Measurements from ENCODE around the gene LRRC3.

Gene LRRC3

GRCh38 chr21:44423312-44423821, 31.9 kb upstream of the LRRC3 start:
- DNase-seq = peak in 7 of 10 donors; percentile 3 to 79 (median 23)
- intact Hi-C loops (cut with DNase I) = no loop called here

GRCh38 chr21:44423941-44424607, 31.2 kb upstream of the LRRC3 start:
- intact Hi-C loops (cut with DNase I) = no loop called here

GRCh38 chr21:44424608-44425306, 30.6 kb upstream of the LRRC3 start:
- DNase-seq = peak in 7 of 10 donors; percentile 3 to 81 (median 23)
- intact Hi-C loops (cut with DNase I) = no loop called here

More at GRCh38 chr21:44423941-44424607, 31.2 kb upstream of the LRRC3 start:
- peak in 6 of 10 donors; percentile 2 to 77 (median 28) for DNase-seq

- DNase-seq = peak in 6 of 10 donors; percentile 5 to 71 (median 30)
- intact Hi-C loops (cut with DNase I) = no loop called here
Observed at GRCh38 chr21:44425307-44425894, 29.9 kb upstream of the LRRC3 start.

GRCh38 chr21:44425895-44426662, 29.2 kb upstream of the LRRC3 start:
- intact Hi-C loops (cut with DNase I) = no loop called here
- DNase-seq = peak in 7 of 10 donors; percentile 5 to 73 (median 15)

GRCh38 chr21:44426663-44427191, 28.6 kb upstream of the LRRC3 start:
- peak in 6 of 10 donors; percentile 1 to 70 (median 31) for DNase-seq
- intact Hi-C loops (cut with DNase I) = no loop called here

GRCh38 chr21:44427241-44428120, 27.8 kb upstream of the LRRC3 start:
- intact Hi-C loops (cut with DNase I) = no loop called here
- peak in 5 of 10 donors; percentile 3 to 75 (median 44) for DNase-seq

- peak in 4 of 10 donors; percentile 1 to 26 (median 13) for DNase-seq
- intact Hi-C loops (cut with DNase I) = no loop called here
Observed at GRCh38 chr21:44428281-44428960, 26.9 kb upstream of the LRRC3 start.

- intact Hi-C loops (cut with DNase I) = no loop called here
Observed at GRCh38 chr21:44429894-44430293, 25.4 kb upstream of the LRRC3 start.

GRCh38 chr21:44431300-44431699, 24.0 kb upstream of the LRRC3 start:
- peak in 1 of 10 donors; percentile 62 for DNase-seq
- intact Hi-C loops (cut with DNase I) = no loop called here

More at GRCh38 chr21:44429894-44430293, 25.4 kb upstream of the LRRC3 start:
- no peak for DNase-seq

GRCh38 chr21:44432841-44433790, 22.2 kb upstream of the LRRC3 start:
- peak in 6 of 10 donors; percentile 3 to 79 (median 40) for DNase-seq
- intact Hi-C loops (cut with DNase I) = no loop called here

GRCh38 chr21:44433791-44434567, 21.3 kb upstream of the LRRC3 start:
- intact Hi-C loops (cut with DNase I) = no loop called here
- DNase-seq = peak in 7 of 10 donors; percentile 3 to 67 (median 19)

- intact Hi-C loops (cut with DNase I) = no loop called here
- peak in 6 of 10 donors; percentile 1 to 74 (median 16) for DNase-seq
Observed at GRCh38 chr21:44434568-44434925, 20.8 kb upstream of the LRRC3 start.

- DNase-seq = peak in 6 of 10 donors; percentile 1 to 79 (median 34)
- intact Hi-C loops (cut with DNase I) = no loop called here
Observed at GRCh38 chr21:44434936-44435635, 20.2 kb upstream of the LRRC3 start.

- DNase-seq = peak in 6 of 10 donors; percentile 2 to 75 (median 34)
- intact Hi-C loops (cut with DNase I) = no loop called here
Observed at GRCh38 chr21:44436111-44436611, 19.1 kb upstream of the LRRC3 start.

GRCh38 chr21:44436958-44437357, 18.4 kb upstream of the LRRC3 start:
- intact Hi-C loops (cut with DNase I) = no loop called here
- peak in 5 of 10 donors; percentile 4 to 53 (median 29) for DNase-seq

Measured in posterior cingulate gyrus (tissue), 11 donors.